ENCODE results near the gene AUTS2. TPM values are rescaled to one million over a fixed set of nuclear protein-coding genes. Genes with fewer than 3 reads are reported as not detected.

AUTS2 gene
- polyA plus RNA-seq, 1 experiment: 0.54 TPM

GRCh38 chr7:69935107-69935506 lies 336.8 kb downstream of the AUTS2 start:
- TF ChIP-seq CTCF (IDR thresholded peaks at IDR 0.05; ENCODE audit: insufficient read depth, low read depth, low read length): no peak
- Histone ChIP-seq H3K27me3 (ENCODE audit: control insufficient read depth, insufficient read depth, low read length) (no peaks in the 10 kb centered on the region), H3K4me3 (ENCODE audit: low read depth, low read length) (no peak overlapping the region), H3K36me3 (ENCODE audit: control insufficient read depth, insufficient read depth, low read length) (no peaks in the 10 kb centered on the region)
- CTCF ChIA-PET: no interaction called here
- POLR2A ChIA-PET: no interaction called here
- no peak for DNase-seq (ENCODE audit: low read depth)

- Histone ChIP-seq H3K27me3 (ENCODE audit: control insufficient read depth, insufficient read depth, low read length) (no peaks in the 10 kb centered on the region), H3K4me3 (ENCODE audit: low read depth, low read length) (no peak overlapping the region), H3K36me3 (ENCODE audit: control insufficient read depth, insufficient read depth, low read length) (no peaks in the 10 kb centered on the region)
- POLR2A ChIA-PET: no interaction called here
- DNase-seq (ENCODE audit: low read depth): no peak
- CTCF ChIA-PET: no interaction called here
- TF ChIP-seq CTCF (IDR thresholded peaks at IDR 0.05; ENCODE audit: insufficient read depth, low read depth, low read length): no peak
Observed at GRCh38 chr7:69937097-69937496, 338.8 kb downstream of the AUTS2 start.

GRCh38 chr7:69939317-69939716 lies 341.0 kb downstream of the AUTS2 start:
- TF ChIP-seq CTCF (IDR thresholded peaks at IDR 0.05; ENCODE audit: insufficient read depth, low read depth, low read length): no peak
- Histone ChIP-seq H3K36me3 (ENCODE audit: control insufficient read depth, insufficient read depth, low read length) (no peaks in the 10 kb centered on the region), H3K4me3 (ENCODE audit: low read depth, low read length) (no peak overlapping the region), H3K27me3 (ENCODE audit: control insufficient read depth, insufficient read depth, low read length) (no peaks in the 10 kb centered on the region)
- ChIA-PET CTCF (no interaction called here), POLR2A (no interaction called here)
- no peak for DNase-seq (ENCODE audit: low read depth)

GRCh38 chr7:69941077-69941651 lies 342.9 kb downstream of the AUTS2 start:
- no peak overlapping the region for H3K4me3 ChIP-seq (ENCODE audit: low read depth, low read length)
- no peak for TF ChIP-seq CTCF (IDR thresholded peaks at IDR 0.05; ENCODE audit: insufficient read depth, low read depth, low read length)
- CTCF ChIA-PET: no interaction called here
- DNase-seq (ENCODE audit: low read depth): no peak
- POLR2A ChIA-PET: no interaction called here
- no peaks in the 10 kb centered on the region for H3K36me3 ChIP-seq (ENCODE audit: control insufficient read depth, insufficient read depth, low read length)
- H3K27me3 ChIP-seq (ENCODE audit: control insufficient read depth, insufficient read depth, low read length): no peaks in the 10 kb centered on the region

GRCh38 chr7:69942573-69942972 lies 344.3 kb downstream of the AUTS2 start:
- ChIA-PET POLR2A (no interaction called here), CTCF (no interaction called here)
- no peaks in the 10 kb centered on the region for H3K27me3 ChIP-seq (ENCODE audit: control insufficient read depth, insufficient read depth, low read length)
- TF ChIP-seq CTCF (IDR thresholded peaks at IDR 0.05; ENCODE audit: insufficient read depth, low read depth, low read length): no peak
- no peak for DNase-seq (ENCODE audit: low read depth)
- H3K4me3 ChIP-seq (ENCODE audit: low read depth, low read length): no peak overlapping the region
- no peaks in the 10 kb centered on the region for H3K36me3 ChIP-seq (ENCODE audit: control insufficient read depth, insufficient read depth, low read length)

Data from BJ (cell line).